ENCODE measurements around the gene SARM1. TPM values are rescaled to one million over a fixed set of nuclear protein-coding genes. Genes with fewer than 3 reads are reported as not detected.
A peak's percentile ranks its signal among the peaks of the same experiment; 100 is the strongest.

The SARM1 gene
- total and polyA plus RNA-seq, 2 of the 13 experiments (the other 11 are each of a cell fraction or from before 2014, with no cell fraction given), result 0.73 to 0.86 TPM

GRCh38 chr17:28398280-28398981 lies 26.9 kb downstream of the SARM1 start:
- TSS peak; percentile 0 for BruUV-seq (replicated peaks)
- DNase-seq (ENCODE audit: low spot score), result peak; percentile 8
- TF ChIP-seq PAXIP1 (CRISPR knock-in tag; conservative IDR thresholded peaks at IDR 0.05) (peak; percentile 61), HOXA3 (CRISPR knock-in tag; IDR thresholded peaks at IDR 0.05) (peak; percentile 30; the same call in 1 of the 2 replicates), ZNF234 (CRISPR knock-in tag; conservative IDR thresholded peaks at IDR 0.05) (no peak), NCOR1 (IDR thresholded peaks at IDR 0.05; ENCODE audit: borderline replicate concordance, low read length) (0 out of 2 replicates have a peak, but pooled peaks have one; percentile 25), GATAD2A (CRISPR knock-in tag; IDR thresholded peaks at IDR 0.05) (peak; percentile 22), ZNF12 (CRISPR knock-in tag; IDR thresholded peaks at IDR 0.05) (no peak), MAFF (IDR thresholded peaks at IDR 0.05; ENCODE audit: low read depth, low read length) (no peak), ZNF225 (CRISPR knock-in tag; IDR thresholded peaks at IDR 0.05) (no peak), RXRB (CRISPR knock-in tag; IDR thresholded peaks at IDR 0.05; ENCODE audit: borderline replicate concordance) (peak; percentile 58; the same call in 1 of the 2 replicates), CENPBD1 (CRISPR knock-in tag; IDR thresholded peaks at IDR 0.05; ENCODE audit: borderline replicate concordance, low read depth) (no peak), ZNF552 (CRISPR knock-in tag; IDR thresholded peaks at IDR 0.05; ENCODE audit: borderline replicate concordance) (0 out of 2 replicates have a peak, but pooled peaks have one; percentile 52), ZSCAN29 (CRISPR knock-in tag; conservative IDR thresholded peaks at IDR 0.05) (0 out of 2 replicates have a peak, but pooled peaks have one; percentile 35), AGO2 (optimal IDR thresholded peaks at IDR 0.05; ENCODE audit: low read depth, low read length) (peak; percentile 15), ZNF546 (CRISPR knock-in tag; conservative IDR thresholded peaks at IDR 0.05) (no peak)
- TF ChIP-seq, protein P1, sequence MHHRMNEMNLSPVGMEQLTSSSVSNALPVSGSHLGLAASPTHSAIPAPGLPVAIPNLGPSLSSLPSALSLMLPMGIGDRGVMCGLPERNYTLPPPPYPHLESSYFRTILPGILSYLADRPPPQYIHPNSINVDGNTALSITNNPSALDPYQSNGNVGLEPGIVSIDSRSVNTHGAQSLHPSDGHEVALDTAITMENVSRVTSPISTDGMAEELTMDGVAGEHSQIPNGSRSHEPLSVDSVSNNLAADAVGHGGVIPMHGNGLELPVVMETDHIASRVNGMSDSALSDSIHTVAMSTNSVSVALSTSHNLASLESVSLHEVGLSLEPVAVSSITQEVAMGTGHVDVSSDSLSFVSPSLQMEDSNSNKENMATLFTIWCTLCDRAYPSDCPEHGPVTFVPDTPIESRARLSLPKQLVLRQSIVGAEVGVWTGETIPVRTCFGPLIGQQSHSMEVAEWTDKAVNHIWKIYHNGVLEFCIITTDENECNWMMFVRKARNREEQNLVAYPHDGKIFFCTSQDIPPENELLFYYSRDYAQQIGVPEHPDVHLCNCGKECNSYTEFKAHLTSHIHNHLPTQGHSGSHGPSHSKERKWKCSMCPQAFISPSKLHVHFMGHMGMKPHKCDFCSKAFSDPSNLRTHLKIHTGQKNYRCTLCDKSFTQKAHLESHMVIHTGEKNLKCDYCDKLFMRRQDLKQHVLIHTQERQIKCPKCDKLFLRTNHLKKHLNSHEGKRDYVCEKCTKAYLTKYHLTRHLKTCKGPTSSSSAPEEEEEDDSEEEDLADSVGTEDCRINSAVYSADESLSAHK (CRISPR knock-in tag; IDR thresholded peaks at IDR 0.05; ENCODE audit: borderline replicate concordance), result no peak
- TF ChIP-seq, protein P2, sequence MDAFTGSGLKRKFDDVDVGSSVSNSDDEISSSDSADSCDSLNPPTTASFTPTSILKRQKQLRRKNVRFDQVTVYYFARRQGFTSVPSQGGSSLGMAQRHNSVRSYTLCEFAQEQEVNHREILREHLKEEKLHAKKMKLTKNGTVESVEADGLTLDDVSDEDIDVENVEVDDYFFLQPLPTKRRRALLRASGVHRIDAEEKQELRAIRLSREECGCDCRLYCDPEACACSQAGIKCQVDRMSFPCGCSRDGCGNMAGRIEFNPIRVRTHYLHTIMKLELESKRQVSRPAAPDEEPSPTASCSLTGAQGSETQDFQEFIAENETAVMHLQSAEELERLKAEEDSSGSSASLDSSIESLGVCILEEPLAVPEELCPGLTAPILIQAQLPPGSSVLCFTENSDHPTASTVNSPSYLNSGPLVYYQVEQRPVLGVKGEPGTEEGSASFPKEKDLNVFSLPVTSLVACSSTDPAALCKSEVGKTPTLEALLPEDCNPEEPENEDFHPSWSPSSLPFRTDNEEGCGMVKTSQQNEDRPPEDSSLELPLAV (CRISPR knock-in tag; conservative IDR thresholded peaks at IDR 0.05; ENCODE audit: low read depth), result no peak

More at GRCh38 chr17:28398280-28398981, 26.9 kb downstream of the SARM1 start:
- FAIRE-seq (peak; percentile 53), ATAC-seq (peak; percentile 73)
- H3K4me3 ChIP-seq (replicated peaks in 1 of 3; ENCODE audit: insufficient read depth in 1 of 3, low read depth in 2 of 3, low read length in 3 of 3), result no peak overlapping the region
- H4K20me1 ChIP-seq (ENCODE audit: insufficient read depth, low read length), result no peaks in the 10 kb centered on the region
- 60% methylated on average over 4 of the region's 6 CpGs for WGBS (ENCODE audit: low lambda C conversion rate)
- no peaks in the 10 kb centered on the region for H3K27me3 ChIP-seq (ENCODE audit: control insufficient read depth in 1 of 2, insufficient read depth in 2 of 2, low read length in 2 of 2)
- no peaks in the 10 kb centered on the region for H3K79me2 ChIP-seq (ENCODE audit: insufficient read depth, low read length)
- peak overlapping the region; percentile 38 for H3K4me2 ChIP-seq (ENCODE audit: low read depth, low read length)
- no peak overlapping the region for H2AFZ ChIP-seq (ENCODE audit: low read length)
- CTCF ChIA-PET (ENCODE audit: low intra/inter-chr PET ratio, low total read pairs), result no interaction called here
- H3K9ac ChIP-seq (ENCODE audit: insufficient read depth, low read depth, low read length), result no peak overlapping the region
- H3K4me1 ChIP-seq (ENCODE audit: insufficient read depth, low read length), result peaks cover 40% of the 10 kb centered on the region
- H3K9me3 ChIP-seq (ENCODE audit: low read length), result no peaks in the 10 kb centered on the region
- peaks cover 13 to 30% of the 10 kb centered on the region in 2 experiments for H3K36me3 ChIP-seq (replicated peaks in 1 of 2; ENCODE audit: control insufficient read depth in 1 of 2, insufficient read depth in 2 of 2, low read length in 2 of 2)
- intact Hi-C loops (cut with micrococcal nuclease; ENCODE audit: unreplicated experiment) (no loop called here), in situ Hi-C loops (cut with HindIII; ENCODE audit: extremely low pct_ligation_motif_present, low pct_unique_long_range_greater_than_20kb) (no loop called here)
- POLR2A ChIA-PET, result interaction anchor here (0.9 to 4.8 kb wide), 10 partner anchors 8 to 153 kb away, joined by 3 to 33 read pairs (median 6); partner anchors contain the start of genes POLDIP2, SARM1, SEBOX and SLC46A1
- H3K27ac ChIP-seq (ENCODE audit: extremely low read length, insufficient read depth, low read length), result peak overlapping the region; percentile 31
